ENCODE data around the gene OR51B4.
"Not testable (repeated sequence)": the region's sequence is repeated elsewhere in the genome, so short reads cannot be mapped to it uniquely, and the experiment has no call there.

OR51B4 gene

DNA sequence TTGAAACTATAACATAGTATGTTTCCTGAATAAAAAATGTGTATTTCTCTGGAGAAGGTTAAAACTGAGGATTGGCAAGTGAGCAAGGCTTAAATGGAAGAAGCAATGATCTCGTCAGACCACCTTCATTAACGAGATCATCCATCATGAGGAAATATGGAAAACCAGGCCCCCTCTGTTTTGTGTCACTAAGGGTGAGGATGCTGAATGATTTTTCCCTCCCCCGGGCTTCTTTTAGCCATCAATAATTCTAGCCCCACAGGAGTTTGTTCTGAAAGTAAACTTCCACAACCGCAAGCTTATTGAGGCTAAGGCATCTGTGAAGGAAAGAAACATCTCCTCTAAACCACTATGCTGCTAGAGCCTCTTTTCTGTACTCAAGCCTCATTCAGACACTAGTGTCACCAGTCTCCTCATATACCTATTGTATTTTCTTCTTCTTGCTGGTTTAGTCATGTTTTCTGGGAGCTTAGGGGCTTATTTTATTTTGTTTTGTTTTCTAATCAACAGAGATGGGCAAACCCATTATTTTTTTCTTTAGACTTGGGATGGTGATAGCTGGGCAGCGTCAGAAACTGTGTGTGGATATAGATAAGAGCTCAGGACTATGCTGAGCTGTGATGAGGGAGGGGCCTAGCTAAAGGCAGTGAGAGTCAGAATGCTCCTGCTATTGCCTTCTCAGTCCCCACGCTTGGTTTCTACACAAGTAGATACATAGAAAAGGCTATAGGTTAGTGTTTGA lies 26.2 kb downstream of the OR51B4 start:
- in situ Hi-C loops (cut with MboI; ENCODE audit: low sequenced_read_pairs), result no loop called here

GRCh38 chr11:5274395-5274794 lies 27.4 kb downstream of the OR51B4 start:
- in situ Hi-C loops (cut with MboI; ENCODE audit: low sequenced_read_pairs), result no loop called here

DNA sequence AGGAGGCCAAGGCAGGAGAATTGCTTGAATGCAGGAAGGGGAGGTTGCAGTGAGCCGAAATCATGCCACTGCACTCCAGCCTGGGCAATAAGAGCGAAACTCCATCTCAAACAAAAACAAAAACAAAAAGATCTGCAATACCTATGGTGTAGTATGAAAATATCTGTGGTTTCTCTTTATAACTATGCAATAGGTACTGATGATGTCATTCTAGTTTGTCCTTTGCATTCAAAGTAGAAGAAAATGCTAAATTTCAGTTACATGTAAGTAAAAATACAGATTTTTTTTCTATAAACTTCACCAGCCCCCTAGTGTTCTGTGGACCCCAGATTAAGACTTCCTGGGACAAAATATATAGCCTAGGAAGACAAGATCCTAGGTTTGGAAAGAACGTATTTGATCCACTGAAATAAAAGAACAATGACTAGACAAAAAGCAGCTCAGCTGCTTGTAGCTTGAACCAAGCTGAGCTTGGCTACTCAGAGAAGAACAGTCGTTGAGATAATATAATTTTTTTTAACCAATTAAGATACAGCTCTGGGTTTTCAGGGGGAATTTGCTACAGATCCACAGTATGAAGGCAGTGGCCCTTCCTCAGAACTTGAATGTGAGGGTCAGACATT lies 29.2 kb downstream of the OR51B4 start:
- in situ Hi-C loops (cut with MboI; ENCODE audit: low sequenced_read_pairs), result no loop called here

- in situ Hi-C loops (cut with MboI; ENCODE audit: low sequenced_read_pairs), result no loop called here
Observed at GRCh38 chr11:5269715-5270147, 32.0 kb downstream of the OR51B4 start, which contains the start of gene HBE1. TSS of gene HBE1 (minus strand) at chr11:5269945. CDS start at chr11:5269890, 55 bp downstream.

- in situ Hi-C loops (cut with MboI; ENCODE audit: low sequenced_read_pairs), result no loop called here
Observed at GRCh38 chr11:5267033-5267563, 34.6 kb downstream of the OR51B4 start.

- in situ Hi-C loops (cut with MboI; ENCODE audit: low sequenced_read_pairs), result no loop called here
Observed at GRCh38 chr11:5266609-5267008, 35.1 kb downstream of the OR51B4 start.

DNA sequence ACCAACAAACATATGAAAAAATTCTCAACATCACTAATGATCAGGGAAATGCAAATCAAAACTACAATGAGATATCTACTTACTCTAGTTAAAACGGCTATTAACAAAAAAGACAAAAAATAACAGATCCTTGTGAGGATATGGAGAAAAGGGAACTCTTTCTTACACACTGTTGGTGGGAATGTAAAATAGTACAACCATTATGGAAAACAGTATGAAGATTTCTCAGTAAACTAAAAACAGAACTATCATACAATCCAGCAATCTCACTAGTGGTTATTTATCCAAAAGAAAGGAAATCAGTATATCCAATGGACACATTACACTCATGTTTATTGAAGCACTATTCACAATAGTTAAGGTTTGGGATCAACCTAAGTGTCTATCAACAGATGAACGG lies 35.9 kb downstream of the OR51B4 start:
- in situ Hi-C loops (cut with MboI; ENCODE audit: low sequenced_read_pairs), result no loop called here

DNA sequence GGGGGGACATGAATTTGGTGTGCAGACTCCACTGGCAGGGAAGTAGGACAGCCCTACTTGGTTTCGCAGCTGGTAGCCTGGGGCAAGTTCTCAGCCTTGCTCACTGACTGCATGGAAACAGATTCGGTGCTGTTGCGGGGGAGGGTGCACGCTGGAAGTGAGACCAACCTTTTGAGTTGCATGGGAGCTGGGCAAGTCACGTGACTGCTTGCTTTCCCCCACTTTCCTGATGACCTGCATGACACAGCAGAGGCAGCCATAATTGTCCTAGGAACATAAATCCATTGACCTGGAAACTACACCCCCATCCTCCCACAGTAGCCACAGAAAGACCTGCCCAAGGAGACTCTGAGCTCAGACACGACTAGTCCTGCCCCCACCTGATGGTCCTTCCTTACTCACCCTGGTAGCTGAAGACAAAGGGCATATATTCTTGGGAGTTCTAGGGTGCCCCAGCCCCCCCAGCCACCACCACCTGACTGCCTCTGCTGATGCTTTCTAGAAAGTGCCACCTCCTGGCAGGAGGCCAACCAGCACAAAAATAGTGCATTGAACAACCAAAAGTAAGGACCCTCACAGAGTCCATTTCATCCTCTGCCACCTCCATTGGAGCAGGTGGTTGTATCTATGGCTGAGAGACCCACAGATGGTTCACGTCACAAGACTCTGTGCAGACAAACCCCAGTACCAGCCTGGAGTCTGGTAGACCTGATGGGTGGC lies 43.0 kb downstream of the OR51B4 start:
- in situ Hi-C loops (cut with MboI; ENCODE audit: low sequenced_read_pairs), result no loop called here

- in situ Hi-C loops (cut with MboI; ENCODE audit: low sequenced_read_pairs), result no loop called here
Observed at GRCh38 chr11:5257296-5257695, 44.5 kb downstream of the OR51B4 start.

- in situ Hi-C loops (cut with MboI; ENCODE audit: low sequenced_read_pairs), result not testable (repeated sequence)
Observed at GRCh38 chr11:5254646-5255413, 46.9 kb downstream of the OR51B4 start, which contains the start of gene HBG2. TSS of gene HBG2 (minus strand) at chr11:5254781. CDS start at chr11:5254728, 53 bp downstream.

DNA sequence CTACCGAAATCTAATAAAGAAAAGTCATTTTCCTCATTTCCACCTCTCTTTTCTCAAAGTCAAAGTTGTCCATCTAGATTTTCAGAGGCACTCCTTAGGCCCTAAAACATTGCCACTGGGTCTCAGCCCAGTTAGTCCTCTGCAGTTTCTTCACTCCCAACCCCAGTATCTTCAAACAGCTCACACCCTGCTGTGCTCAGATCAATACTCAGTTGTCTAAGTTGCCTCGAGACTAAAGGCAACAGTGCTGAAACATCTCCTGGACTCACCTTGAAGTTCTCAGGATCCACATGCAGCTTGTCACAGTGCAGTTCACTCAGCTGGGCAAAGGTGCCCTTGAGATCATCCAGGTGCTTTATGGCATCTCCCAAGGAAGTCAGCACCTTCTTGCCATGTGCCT lies 47.7 kb downstream of the OR51B4 start:
- in situ Hi-C loops (cut with MboI; ENCODE audit: low sequenced_read_pairs), result not testable (repeated sequence)

- in situ Hi-C loops (cut with MboI; ENCODE audit: low sequenced_read_pairs), result not testable (repeated sequence)
Observed at GRCh38 chr11:5253440-5253839, 48.3 kb downstream of the OR51B4 start.

GRCh38 chr11:5252919-5253265 lies 48.9 kb downstream of the OR51B4 start:
- in situ Hi-C loops (cut with MboI; ENCODE audit: low sequenced_read_pairs), result no loop called here

DNA sequence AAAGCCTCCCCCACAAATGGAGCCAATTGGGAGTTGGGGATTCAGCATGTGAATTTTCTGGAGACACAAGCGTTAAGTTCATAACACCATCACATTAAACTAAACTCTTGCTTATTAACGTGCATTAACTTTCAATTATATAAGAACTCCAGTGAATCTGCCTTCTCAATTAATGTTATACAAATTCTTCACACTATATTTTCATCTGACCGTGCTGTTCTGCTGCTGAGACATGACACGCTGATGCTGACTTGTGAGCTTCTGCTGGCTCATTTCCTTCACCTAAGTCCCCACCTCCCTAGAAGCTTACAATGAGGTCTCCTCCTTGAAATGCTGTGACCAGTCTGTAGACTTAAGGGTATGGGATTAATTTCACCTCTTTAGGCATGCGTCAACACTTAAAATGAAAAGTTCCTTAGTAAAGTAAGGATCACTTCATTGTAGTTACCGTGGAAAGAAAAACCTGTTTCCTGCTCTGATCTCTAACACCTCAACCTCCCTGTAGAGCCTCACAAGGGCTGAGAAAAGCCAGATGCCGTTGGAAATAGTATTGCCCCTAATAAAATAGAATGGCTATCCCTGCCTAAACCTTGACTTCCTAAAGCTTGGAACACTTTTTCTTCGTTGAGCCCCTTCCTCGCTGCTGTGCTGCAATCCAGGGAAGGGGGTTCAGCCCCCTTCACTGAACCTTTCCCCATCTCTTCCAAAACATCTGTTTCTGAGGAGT lies 49.4 kb downstream of the OR51B4 start:
- in situ Hi-C loops (cut with MboI; ENCODE audit: low sequenced_read_pairs), result no loop called here

DNA sequence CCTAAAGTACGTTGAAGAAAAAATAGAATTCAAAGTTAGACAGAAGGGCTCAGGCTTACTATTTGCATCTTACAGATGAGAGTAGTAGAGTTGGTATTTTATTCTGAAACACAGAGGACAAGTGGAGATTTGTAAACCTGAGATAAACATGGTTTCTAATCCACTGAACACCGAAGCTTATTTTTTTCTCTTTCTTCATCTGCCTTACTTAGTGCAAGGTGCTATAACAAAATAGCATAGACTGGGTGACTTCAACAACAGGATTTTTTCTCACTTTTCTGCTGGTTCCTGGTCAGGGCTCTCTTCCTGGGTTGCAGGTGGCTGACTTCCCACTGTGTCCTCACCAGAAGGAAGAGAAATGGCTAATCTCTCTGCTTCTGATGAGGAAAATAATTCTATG lies 50.0 kb downstream of the OR51B4 start:
- in situ Hi-C loops (cut with MboI; ENCODE audit: low sequenced_read_pairs), result no loop called here
